KBM-7 (cell line): ENCODE results near the gene EFNB3.

Experiments used
- DNase-seq: peaks from one replicate; pipeline ENCODE4 v3.0.0-alpha.2; 2015
- in situ Hi-C: fragments of 300-500 bp; cut with MboI; formaldehyde crosslinking; loops from 2 replicates; pipeline ENCODE4 v1.14.3; 2020; ENCODE audit warnings: low sequenced_read_pairs, low pct_unique_long_range_greater_than_20kb, mixed read lengths

EFNB3 gene

GRCh38 chr17:7704601-7705268 is at the start of gene EFNB3:
EFNB3 (plus strand) TSS chr17:7705202; CDS start chr17:7705599, 397 bp downstream.
- peak; percentile 53 for DNase-seq
- in situ Hi-C loops = no loop called here

GRCh38 chr17:7655541-7655840 is 49.5 kb upstream of the EFNB3 start:
- in situ Hi-C loops = no loop called here
- DNase-seq = no peak

GRCh38 chr17:7656958-7657609 is 47.9 kb upstream of the EFNB3 start:
- in situ Hi-C loops = no loop called here

GRCh38 chr17:7667656-7668406 is 37.2 kb upstream of the EFNB3 start:
- DNase-seq = no peak
- in situ Hi-C loops = no loop called here

More at GRCh38 chr17:7656958-7657609, 47.9 kb upstream of the EFNB3 start:
- no peak for DNase-seq

- no peak for DNase-seq
- in situ Hi-C loops = no loop called here
Measured at GRCh38 chr17:7668482-7668881, 36.5 kb upstream of the EFNB3 start.

GRCh38 chr17:7673239-7673638 is 31.8 kb upstream of the EFNB3 start:
- peak; percentile 71 for DNase-seq
- in situ Hi-C loops = no loop called here

GRCh38 chr17:7674934-7675333 is 30.1 kb upstream of the EFNB3 start:
- in situ Hi-C loops = no loop called here
- DNase-seq = no peak

- in situ Hi-C loops = no loop called here
- no peak for DNase-seq
Measured at GRCh38 chr17:7676533-7676932, 28.5 kb upstream of the EFNB3 start.

GRCh38 chr17:7677388-7678067 is 27.5 kb upstream of the EFNB3 start:
- in situ Hi-C loops = no loop called here
- DNase-seq = no peak

- no peak for DNase-seq
- in situ Hi-C loops = no loop called here
Measured at GRCh38 chr17:7684851-7685532, 20.0 kb upstream of the EFNB3 start.

GRCh38 chr17:7685533-7686221 is 19.3 kb upstream of the EFNB3 start:
- in situ Hi-C loops = no loop called here
- DNase-seq = peak; percentile 97

- peak; percentile 96 for DNase-seq
- in situ Hi-C loops = no loop called here
Measured at GRCh38 chr17:7686222-7687071, 18.6 kb upstream of the EFNB3 start.

GRCh38 chr17:7687072-7687907 is 17.7 kb upstream of the EFNB3 start, which contains the start of gene TP53:
TP53 (minus strand) TSS chr17:7687490; CDS start chr17:7676594, 10,896 bp downstream.
- in situ Hi-C loops = no loop called here
- peak; percentile 90 for DNase-seq

- in situ Hi-C loops = no loop called here
- peak; percentile 100 for DNase-seq
Measured at GRCh38 chr17:7687908-7688807, 16.8 kb upstream of the EFNB3 start, which contains the start of gene WRAP53. WRAP53 (plus strand) TSS chr17:7688477; CDS start chr17:7688649, 172 bp downstream.

- in situ Hi-C loops = no loop called here
- no peak for DNase-seq
Measured at GRCh38 chr17:7688808-7689316, 16.1 kb upstream of the EFNB3 start.

- DNase-seq = no peak
- in situ Hi-C loops = no loop called here
Measured at GRCh38 chr17:7695586-7695985, 9.4 kb upstream of the EFNB3 start.
